Hematopoietic multipotent progenitor cell treated with erythropoietin and hydrocortisone succinate and interleukin-3 and kit ligand, for 4 days (in vitro differentiated cells): Measurements from ENCODE around the gene CCT5.
A peak's percentile ranks its signal among the peaks of the same experiment; 100 is the strongest.

Experiments used
- DNase-seq: peaks from one replicate; pipeline ENCODE4 v3.0.0-alpha.2; 2015

Gene CCT5

DNA sequence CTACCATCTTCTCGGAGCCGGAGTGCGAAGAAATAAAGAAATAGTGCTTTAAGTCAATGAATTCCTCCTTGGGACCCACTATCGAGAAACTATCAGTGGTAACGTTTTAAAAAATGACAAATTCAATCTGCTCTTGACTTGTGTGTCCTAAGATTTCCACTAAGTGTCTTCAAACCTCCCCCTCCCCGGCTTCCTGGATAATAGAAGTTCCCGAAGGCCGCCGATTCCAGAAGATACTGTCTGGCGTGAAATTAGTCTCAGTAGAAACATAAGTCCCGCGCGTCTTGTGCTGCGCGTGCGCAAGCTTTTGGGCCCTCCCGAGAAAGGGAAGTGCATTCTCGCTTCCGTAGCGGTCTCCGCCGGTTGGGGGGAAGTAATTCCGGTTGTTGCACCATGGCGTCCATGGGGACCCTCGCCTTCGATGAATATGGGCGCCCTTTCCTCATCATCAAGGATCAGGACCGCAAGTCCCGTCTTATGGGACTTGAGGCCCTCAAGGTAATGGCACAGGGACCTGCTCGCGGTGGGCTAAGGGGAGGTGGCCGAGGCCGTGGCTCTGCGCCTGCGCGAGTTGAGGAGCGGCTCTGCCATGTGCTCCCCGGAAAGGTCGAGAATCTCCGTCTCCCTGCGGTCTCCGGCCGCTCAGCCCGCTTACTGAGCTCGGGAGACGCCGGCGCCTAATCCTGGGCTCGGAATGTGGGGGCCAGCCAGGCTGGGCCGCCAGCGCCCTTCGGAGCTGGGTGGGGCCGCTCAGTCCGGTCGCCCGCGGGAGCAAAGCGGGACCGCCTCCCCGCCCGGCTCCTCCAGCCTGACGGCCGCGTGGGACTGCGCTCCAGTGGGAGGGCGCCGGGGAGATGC, at the start of gene CCT5:
CCT5 (plus strand) TSS at position 333 of the 858 bp plus-strand sequence; CDS start at position 394, 61 bp downstream.
- DNase-seq = peak; percentile 99

DNA sequence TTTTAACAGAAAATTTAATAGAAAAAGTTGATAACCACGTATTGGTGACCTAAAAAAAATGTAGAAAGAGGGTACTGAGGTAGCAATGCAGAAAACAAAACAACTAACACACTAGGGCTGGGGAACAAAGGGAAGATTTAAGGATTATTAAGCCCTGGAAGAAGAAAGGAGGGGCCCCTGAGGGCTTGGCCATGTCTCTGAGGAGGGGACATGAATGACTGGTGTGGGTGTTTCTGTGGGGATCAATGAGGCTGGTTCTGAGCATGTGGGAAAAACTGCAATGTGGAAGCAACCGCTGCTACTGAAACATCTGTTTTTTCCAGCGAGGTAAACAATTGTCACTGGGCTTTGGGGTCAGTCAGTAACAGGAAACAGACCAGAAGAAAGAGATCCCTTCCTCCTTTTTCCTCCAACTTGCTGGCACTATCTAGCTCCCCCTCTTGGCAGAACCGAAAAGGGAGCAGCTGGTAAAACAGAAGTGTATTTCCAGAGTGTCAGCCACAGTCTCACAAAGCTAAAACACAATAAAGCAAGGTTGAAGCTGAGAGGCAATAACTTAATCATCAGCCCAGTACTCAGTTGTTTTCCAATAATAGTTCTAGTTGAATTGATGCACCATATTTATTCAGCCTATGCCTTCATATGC, 48.7 kb upstream of the CCT5 start:
- DNase-seq = peak; percentile 42

DNA sequence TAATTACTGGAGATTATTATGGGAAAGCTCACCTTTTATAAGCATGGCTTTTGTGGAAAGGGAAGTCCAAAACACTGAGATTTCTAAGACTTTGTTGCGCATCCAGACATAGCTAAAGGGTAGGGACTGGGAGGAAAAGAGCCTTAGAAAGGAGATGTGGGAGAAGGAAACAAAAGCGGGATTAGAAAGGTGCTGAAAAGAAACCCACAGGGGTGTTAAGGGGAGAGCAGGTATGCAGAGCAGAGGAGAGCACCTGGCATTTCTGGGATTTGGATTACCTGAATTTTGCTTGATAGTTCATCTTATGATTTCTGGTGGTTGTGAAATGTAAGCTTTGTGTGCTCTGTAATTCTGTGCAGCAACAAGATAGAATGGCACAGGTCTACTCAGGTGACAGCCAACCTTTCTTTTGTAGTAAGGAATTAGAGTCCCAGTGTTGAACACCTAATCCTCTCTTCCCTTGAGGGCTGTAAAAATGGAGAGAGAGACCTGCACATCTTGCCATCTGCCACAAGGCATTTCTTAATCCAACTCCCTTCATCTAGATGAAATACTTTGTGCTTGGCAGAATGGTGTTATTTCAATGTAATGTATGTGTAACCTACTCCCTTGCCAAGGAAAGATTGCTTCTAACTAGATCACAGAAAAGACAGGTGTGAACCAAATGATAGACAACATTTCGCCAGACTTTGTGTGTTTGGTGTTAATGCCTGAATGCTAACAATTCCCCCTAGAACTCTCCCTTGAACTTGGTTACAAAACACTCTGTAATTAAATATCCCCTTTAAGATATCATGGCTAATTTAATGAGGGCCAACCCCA, 47.8 kb upstream of the CCT5 start:
- no peak for DNase-seq

GRCh38 chr5:10209004-10209403, 41.1 kb upstream of the CCT5 start:
- DNase-seq = no peak

DNA sequence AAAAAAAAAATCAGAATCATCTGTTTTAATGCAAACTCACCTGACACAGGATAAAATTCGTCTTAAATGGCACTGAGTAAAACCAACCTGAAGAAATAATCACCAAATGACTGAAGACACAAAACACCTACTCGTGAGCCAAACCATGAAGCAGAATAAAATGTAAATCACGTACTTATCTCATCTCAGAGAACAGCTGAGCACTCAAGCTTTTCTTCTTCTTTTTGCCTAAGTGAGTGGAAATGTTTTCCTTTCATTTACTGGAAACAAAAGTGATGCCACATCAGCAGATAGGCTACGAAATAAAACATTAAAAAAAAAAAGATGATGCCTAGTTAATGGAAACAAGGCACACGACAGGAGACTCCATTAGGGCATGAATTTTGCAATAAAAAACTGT, 36.8 kb upstream of the CCT5 start:
- no peak for DNase-seq

- DNase-seq = no peak
These were observed 36.0 kb upstream of the CCT5 start for GRCh38 chr5:10214041-10214440.

- no peak for DNase-seq
These were observed 34.7 kb upstream of the CCT5 start for GRCh38 chr5:10215366-10215765.

DNA sequence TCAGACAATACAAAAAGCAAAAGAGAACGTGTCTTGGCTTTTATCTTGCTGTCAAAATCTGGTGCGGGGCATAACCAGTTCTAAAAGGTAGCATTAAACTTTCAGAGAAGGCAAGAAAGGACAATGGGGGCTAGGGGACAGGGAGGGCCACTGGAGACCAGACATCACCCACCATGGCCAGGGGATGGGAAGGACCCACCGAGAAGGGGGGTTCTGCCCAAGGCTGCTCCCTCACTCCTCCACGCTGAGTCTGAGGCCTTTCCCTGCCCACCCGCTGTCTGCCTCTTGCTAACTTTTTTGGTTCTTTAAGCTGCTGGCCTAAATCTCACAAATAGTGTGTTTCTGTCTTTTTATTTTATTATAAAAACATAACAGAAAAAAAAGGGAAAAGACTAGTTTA, 34.0 kb upstream of the CCT5 start:
- DNase-seq = no peak

- DNase-seq = no peak
These were observed 31.4 kb upstream of the CCT5 start for GRCh38 chr5:10218658-10219057.

GRCh38 chr5:10219068-10219467, 31.0 kb upstream of the CCT5 start:
- DNase-seq = no peak

GRCh38 chr5:10220248-10220647, 29.8 kb upstream of the CCT5 start:
- DNase-seq = no peak

DNA sequence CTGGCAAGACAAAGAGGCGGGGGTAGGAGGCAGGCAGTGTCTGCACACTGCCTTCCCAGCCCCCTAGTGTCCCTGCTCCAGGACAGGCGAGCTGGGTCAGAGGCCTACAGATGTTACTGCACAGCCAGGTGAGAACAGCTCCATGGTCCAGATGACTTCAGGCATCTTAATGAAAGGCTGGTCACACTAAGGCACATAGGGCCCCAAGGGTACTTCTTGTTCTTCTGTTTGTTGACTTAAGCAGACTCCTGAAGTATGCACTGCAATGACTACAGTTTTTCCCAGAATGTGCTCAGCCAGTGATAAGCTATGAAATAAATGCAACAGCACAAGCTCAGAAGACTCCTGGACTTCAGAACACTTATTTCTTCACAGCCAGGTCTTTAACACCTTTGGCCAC, 27.8 kb upstream of the CCT5 start:
- no peak for DNase-seq

DNA sequence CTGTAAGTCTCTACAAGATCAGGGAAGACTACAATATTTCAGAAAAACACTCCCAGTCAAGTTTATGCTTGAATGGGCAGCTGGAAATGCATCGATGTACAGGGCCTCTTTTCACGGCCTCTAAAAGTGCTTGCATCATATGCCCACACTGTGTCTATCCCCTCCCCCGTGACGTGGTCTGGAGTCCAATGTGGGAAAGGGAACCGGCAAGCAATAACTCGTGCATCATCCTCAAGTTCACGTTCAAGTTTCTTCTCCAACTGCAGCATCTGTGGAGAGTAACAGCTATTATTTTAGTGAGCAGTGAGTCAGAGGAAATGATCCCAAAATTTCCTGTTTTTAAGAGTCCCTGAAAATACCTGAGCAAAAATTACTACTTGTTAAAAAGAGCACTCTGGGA, 22.7 kb upstream of the CCT5 start:
- no peak for DNase-seq

GRCh38 chr5:10228288-10228687, 21.8 kb upstream of the CCT5 start:
- DNase-seq = no peak

GRCh38 chr5:10229306-10230048, 20.6 kb upstream of the CCT5 start:
- DNase-seq = peak; percentile 20

DNA sequence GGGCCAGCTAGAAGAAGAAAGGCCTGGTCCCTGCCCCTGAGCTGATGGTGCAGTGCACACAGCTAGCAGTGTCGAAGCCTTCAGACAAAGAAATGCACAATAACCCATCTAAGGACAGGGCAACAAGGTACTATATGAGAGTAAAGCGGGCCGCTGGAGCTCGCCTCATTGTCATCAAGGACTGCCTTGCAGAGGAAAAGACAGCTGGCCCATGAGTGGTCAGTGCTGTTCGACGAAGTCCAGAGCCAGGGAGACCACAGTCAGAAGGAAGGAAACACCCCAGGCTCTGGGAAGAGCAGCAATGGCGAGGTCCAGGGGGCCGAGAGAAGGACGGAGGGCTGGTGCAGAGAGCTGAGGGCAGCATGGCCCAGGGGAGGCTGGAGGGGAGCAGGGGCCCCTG, 17.7 kb upstream of the CCT5 start:
- DNase-seq = no peak

DNA sequence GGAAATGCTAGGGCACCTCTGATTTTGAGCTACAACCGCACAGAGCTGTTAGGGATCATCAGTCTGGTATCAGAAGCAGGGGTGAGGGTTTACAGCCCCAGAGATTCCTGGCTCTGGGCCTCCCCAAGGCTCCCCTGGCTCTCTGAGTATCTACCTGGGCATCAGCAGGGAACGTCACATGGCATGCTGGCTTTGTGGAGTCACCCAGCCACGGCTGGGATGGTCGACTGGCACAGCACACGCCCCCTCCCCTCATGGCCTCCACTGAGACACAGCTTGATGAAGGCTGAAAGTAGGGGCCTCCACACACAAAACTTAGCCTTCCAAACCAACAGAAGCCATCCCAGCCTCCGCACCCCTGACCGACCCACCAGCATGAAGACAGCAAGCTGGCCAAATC, 17.1 kb upstream of the CCT5 start:
- no peak for DNase-seq

DNA sequence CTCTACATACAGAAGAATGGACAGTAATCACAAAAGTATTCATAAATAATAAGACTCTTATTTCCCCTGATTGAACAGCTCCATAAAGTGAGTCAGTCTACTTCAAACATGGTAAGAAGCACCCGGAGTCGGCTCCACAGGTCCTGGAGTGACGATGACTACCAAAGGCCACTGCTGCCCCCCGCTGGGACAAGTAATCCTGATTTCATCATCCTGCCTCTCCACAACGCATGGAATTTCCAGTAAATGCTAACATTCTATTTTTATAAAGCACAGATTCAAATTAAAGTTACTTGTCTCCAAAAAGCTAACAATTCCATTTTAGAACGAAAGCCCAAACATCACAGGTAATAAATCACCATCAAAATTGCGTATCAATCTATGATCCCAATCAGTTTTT, 16.6 kb upstream of the CCT5 start:
- peak; percentile 30 for DNase-seq

DNA sequence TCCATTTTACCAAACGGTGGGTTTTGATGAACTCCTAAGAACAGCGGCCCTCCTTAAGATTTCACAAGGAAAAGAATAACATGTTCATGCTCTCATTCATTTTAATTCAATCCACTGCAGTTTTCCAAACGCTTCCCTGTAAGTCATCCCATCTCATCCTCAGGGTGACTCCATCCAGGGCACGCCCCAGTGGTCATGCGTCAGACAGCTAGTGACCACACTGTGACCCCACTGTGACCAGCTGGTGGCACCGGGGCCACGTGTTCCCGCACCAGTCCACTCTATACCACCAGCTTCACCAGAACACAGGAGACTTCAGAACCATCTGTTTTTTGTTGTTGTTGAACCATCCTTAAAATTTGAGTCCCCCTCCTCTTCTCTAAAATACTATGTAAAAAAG, 14.7 kb upstream of the CCT5 start:
- no peak for DNase-seq

DNA sequence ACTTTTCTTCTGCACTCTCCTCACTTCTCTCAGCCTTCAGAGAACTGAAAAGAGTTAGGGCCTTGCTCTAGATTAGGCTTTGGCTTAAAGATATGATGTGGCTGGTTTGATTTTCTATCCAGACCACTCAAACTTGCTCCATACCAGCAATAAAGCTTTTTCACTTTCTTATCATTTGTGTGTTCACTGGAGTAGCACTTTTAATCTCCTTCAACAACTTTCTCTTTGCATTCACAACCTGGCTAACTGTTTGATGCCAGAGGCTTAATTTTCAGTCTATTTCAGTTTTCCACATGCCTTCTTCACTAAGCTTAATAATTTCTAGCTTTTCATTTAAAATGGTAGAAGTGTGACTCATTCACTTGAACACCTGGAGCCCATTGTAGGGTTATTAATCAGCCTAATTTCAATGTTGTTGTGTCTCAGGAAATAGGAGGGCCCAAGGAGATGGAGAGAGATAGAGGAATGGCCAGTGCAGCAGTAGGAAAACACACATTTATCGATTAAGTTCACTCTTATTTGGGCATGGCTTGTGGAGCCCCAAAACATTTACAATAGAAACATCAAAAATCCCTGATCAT, 6.3 kb upstream of the CCT5 start:
- DNase-seq = no peak

- DNase-seq = no peak
These were observed 5.6 kb upstream of the CCT5 start for GRCh38 chr5:10244342-10244944.

- no peak for DNase-seq
These were observed 3.3 kb upstream of the CCT5 start for GRCh38 chr5:10246761-10247160.
